Skeletal muscle cell (primary cell): ENCODE measurements around the gene TBC1D12.

Experiments used
- DNase-seq: peaks from one replicate; pipeline ENCODE4 v3.0.0-alpha.2; 2010; ENCODE audit warnings: low read depth
- H3K4me3 ChIP-seq: 2 replicates; pipeline ENCODE4 v1.5.1; 2011; ENCODE audit warnings: low read depth, mild to moderate bottlenecking, control low read depth, low read length, moderate library complexity

TBC1D12 gene

GRCh38 chr10:94403380-94404213, 1.3 kb downstream of the TBC1D12 start:
- H3K4me3 ChIP-seq, result peak overlapping the region; percentile 89
- peak; percentile 29 for DNase-seq

GRCh38 chr10:94405406-94405805, 3.1 kb downstream of the TBC1D12 start:
- DNase-seq, result no peak
- H3K4me3 ChIP-seq, result no peak overlapping the region

- H3K4me3 ChIP-seq, result no peak overlapping the region
- no peak for DNase-seq
These were observed 5.3 kb downstream of the TBC1D12 start for GRCh38 chr10:94407668-94408067.

- H3K4me3 ChIP-seq, result no peak overlapping the region
- DNase-seq, result no peak
These were observed 6.8 kb downstream of the TBC1D12 start for GRCh38 chr10:94409021-94409657.

- DNase-seq, result no peak
- no peak overlapping the region for H3K4me3 ChIP-seq
These were observed 9.0 kb downstream of the TBC1D12 start for GRCh38 chr10:94411304-94411703.

GRCh38 chr10:94412449-94412848, 10.1 kb downstream of the TBC1D12 start:
- H3K4me3 ChIP-seq, result no peak overlapping the region
- DNase-seq, result no peak

- no peak overlapping the region for H3K4me3 ChIP-seq
- no peak for DNase-seq
These were observed 11.0 kb downstream of the TBC1D12 start for GRCh38 chr10:94413361-94413760.

- no peak for DNase-seq
- no peak overlapping the region for H3K4me3 ChIP-seq
These were observed 14.6 kb downstream of the TBC1D12 start for GRCh38 chr10:94416896-94417295.

- no peak overlapping the region for H3K4me3 ChIP-seq
- no peak for DNase-seq
These were observed 15.0 kb downstream of the TBC1D12 start for GRCh38 chr10:94417321-94417720.

- no peak overlapping the region for H3K4me3 ChIP-seq
- DNase-seq, result no peak
These were observed 18.2 kb downstream of the TBC1D12 start for GRCh38 chr10:94420516-94420915.

- H3K4me3 ChIP-seq, result no peak overlapping the region
- DNase-seq, result no peak
These were observed 18.7 kb downstream of the TBC1D12 start for GRCh38 chr10:94420998-94421528.

- no peak overlapping the region for H3K4me3 ChIP-seq
- peak; percentile 39 for DNase-seq
These were observed 21.3 kb downstream of the TBC1D12 start for GRCh38 chr10:94423627-94424026.

GRCh38 chr10:94424714-94425337, 22.5 kb downstream of the TBC1D12 start:
- H3K4me3 ChIP-seq, result no peak overlapping the region
- DNase-seq, result no peak

- DNase-seq, result no peak
- no peak overlapping the region for H3K4me3 ChIP-seq
These were observed 23.6 kb downstream of the TBC1D12 start for GRCh38 chr10:94425942-94426341.

GRCh38 chr10:94427166-94427565, 24.8 kb downstream of the TBC1D12 start:
- no peak overlapping the region for H3K4me3 ChIP-seq
- DNase-seq, result no peak

GRCh38 chr10:94428766-94429707, 26.7 kb downstream of the TBC1D12 start:
- H3K4me3 ChIP-seq, result no peak overlapping the region
- DNase-seq, result peak; percentile 9

- no peak overlapping the region for H3K4me3 ChIP-seq
- DNase-seq, result no peak
These were observed 28.4 kb downstream of the TBC1D12 start for GRCh38 chr10:94430701-94431100.

GRCh38 chr10:94432443-94432842, 30.1 kb downstream of the TBC1D12 start:
- H3K4me3 ChIP-seq, result no peak overlapping the region
- no peak for DNase-seq

GRCh38 chr10:94439275-94439861, 37.0 kb downstream of the TBC1D12 start:
- no peak for DNase-seq
- no peak overlapping the region for H3K4me3 ChIP-seq
